GM18517 (cell line): ENCODE data around the gene ERBB4.

Source experiments
- ATAC-seq: cut with Tn5 transposase; IDR thresholded peaks from one replicate; pipeline ENCODE4 v1.9.1; 2021; ENCODE audit warnings: mild to moderate bottlenecking, moderate library complexity; ENCODE audit not compliant: unreplicated experiment

The ERBB4 gene

GRCh38 chr2:211513446-211513845 lies 1025.2 kb downstream of the ERBB4 start:
- ATAC-seq = no peak

GRCh38 chr2:211512806-211513205 lies 1025.8 kb downstream of the ERBB4 start:
- no peak for ATAC-seq

GRCh38 chr2:211503856-211504255 lies 1034.7 kb downstream of the ERBB4 start:
- ATAC-seq = no peak

GRCh38 chr2:211503198-211503597 lies 1035.4 kb downstream of the ERBB4 start:
- ATAC-seq = no peak

- no peak for ATAC-seq
Measured at GRCh38 chr2:211498551-211499205, 1039.9 kb downstream of the ERBB4 start.

- no peak for ATAC-seq
Measured at GRCh38 chr2:211495339-211495738, 1043.3 kb downstream of the ERBB4 start.

GRCh38 chr2:211494536-211494935 lies 1044.1 kb downstream of the ERBB4 start:
- ATAC-seq = no peak

- ATAC-seq = no peak
Measured at GRCh38 chr2:211494085-211494484, 1044.5 kb downstream of the ERBB4 start.

GRCh38 chr2:211487733-211488132 lies 1050.9 kb downstream of the ERBB4 start:
- ATAC-seq = no peak

GRCh38 chr2:211479536-211480150 lies 1059.0 kb downstream of the ERBB4 start:
- no peak for ATAC-seq

GRCh38 chr2:211477537-211478275 lies 1060.9 kb downstream of the ERBB4 start:
- ATAC-seq = no peak

- no peak for ATAC-seq
Measured at GRCh38 chr2:211473116-211473515, 1065.5 kb downstream of the ERBB4 start.

- no peak for ATAC-seq
Measured at GRCh38 chr2:211469664-211470059, 1068.9 kb downstream of the ERBB4 start.

- no peak for ATAC-seq
Measured at GRCh38 chr2:211468877-211469663, 1069.5 kb downstream of the ERBB4 start.

- no peak for ATAC-seq
Measured at GRCh38 chr2:211468217-211468616, 1070.4 kb downstream of the ERBB4 start.

- ATAC-seq = no peak
Measured at GRCh38 chr2:211463397-211463796, 1075.2 kb downstream of the ERBB4 start.

- ATAC-seq = no peak
Measured at GRCh38 chr2:211458974-211459373, 1079.6 kb downstream of the ERBB4 start.

- no peak for ATAC-seq
Measured at GRCh38 chr2:211457325-211457724, 1081.3 kb downstream of the ERBB4 start.

GRCh38 chr2:211455216-211455841 lies 1083.3 kb downstream of the ERBB4 start:
- peak; percentile 76 for ATAC-seq

- ATAC-seq = no peak
Measured at GRCh38 chr2:211454679-211455078, 1083.9 kb downstream of the ERBB4 start.
